G401.6 (cell line): ENCODE results near the gene GCNT2.
"Not testable (repeated sequence)": the region's sequence is repeated elsewhere in the genome, so short reads cannot be mapped to it uniquely, and the experiment has no call there.

ENCODE experiments used
- FAIRE-seq: peaks from 2 replicates; lab custom pipeline; 2012; peaks lifted over from hg19 to GRCh38; lab: Jason Lieb, UNC

GCNT2 gene

DNA sequence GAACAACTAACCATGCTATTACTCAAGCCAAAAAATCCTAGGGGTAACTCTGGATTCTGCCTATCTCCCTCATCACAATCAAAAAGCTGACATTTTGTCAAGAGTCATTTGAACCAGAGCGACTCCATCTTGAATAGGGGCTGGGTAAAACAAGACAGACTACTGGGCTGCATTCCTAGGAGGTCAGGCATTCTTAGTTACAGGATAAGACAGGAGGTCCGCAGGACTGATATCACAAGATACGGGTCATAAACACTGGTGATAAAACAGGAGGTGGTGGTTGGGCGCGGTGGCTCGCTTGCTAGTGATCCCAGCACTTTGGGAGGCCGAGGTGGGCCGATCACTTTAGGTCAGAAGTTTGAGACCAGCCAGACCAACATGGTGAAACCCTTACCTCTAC is 141.1 kb downstream of the GCNT2 start:
- FAIRE-seq: no peak

GRCh38 chr6:10662742-10663141 is 141.6 kb downstream of the GCNT2 start:
- FAIRE-seq: no peak

DNA sequence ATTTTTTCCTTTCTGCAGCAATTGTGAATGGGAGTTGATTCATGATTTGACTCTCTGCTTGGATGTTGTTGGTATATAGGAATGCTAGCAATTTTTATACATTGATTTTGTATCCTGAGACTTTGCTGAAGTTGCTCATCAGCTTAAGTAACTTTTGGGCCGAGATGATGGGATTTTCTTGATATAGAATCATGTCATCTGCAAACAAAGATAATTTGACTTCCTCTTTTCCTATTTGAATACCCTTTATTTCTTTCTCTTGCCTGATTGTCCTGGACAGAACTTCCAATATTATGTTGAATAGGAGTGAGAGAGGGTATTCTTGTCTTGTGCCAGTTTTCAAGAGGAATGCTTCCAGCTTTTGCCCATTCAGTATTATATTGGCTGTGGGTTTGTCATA is 144.4 kb downstream of the GCNT2 start:
- FAIRE-seq: not testable (repeated sequence)

DNA sequence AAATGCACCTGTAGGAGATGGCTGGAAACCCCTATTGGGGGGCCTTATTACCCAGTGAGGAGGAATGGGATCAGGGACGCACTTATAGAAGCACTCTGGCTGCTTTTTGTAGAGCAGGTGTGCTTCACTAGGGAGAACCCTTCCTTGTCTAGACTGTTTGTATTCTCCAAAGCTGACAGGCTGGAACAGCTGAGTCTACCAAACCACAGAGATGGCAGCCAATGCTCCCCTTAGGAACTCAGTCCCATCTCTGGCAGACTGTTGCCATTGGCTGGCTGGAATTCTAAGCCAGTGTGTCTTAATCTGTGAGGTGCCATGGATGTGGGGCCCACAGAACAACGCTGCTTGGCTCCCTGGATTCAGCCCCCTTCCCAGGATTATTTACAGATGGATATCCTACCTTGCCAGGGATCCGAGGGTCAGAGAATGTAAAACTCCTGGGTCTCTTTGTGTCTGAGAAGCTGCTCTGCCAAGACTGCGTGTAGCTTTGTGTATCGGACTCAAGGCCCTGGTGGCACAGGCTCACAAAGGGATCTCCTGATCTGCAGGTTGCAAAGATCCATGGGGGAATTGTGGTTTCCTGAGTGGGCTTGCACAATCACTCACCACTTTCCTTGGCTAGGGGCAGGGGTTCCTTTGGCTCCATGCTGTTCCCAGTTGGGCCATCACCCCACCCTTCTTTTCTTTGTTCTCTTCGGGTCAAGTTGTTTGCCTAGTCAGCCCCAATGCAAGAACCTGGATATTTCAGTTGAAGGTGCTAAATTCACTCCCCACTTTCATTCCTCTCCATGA is 147.2 kb downstream of the GCNT2 start:
- no peak for FAIRE-seq

DNA sequence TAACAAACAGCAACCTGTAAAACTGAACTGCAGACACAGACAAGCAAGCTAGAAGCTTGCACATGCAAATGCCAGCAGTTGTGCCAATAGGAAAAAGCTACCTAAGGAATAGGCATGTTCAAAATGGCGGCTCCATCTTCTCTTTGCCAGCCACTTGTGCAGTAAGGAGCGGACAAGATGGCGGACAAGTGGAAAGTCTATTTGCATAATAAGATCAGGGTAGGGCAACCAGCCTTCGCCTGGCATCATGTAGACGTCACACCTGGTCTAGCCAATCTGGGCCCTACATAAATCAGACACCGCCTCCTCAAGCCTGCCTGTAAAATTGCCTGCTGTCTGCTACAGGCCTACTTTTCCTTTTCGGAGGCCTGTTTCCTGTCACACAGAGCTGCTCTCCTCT is 155.3 kb downstream of the GCNT2 start:
- FAIRE-seq: no peak

GRCh38 chr6:10678456-10678855 is 157.3 kb downstream of the GCNT2 start:
- FAIRE-seq: no peak
